GM21381 (cell line): ENCODE measurements around the gene PEX13.
"Not testable (repeated sequence)": the region's sequence is repeated elsewhere in the genome, so short reads cannot be mapped to it uniquely, and the experiment has no call there.

ENCODE experiments used
- ATAC-seq: cut with Tn5 transposase; IDR thresholded peaks from one replicate; pipeline ENCODE4 v1.9.1; 2021; ENCODE audit warnings: mild to moderate bottlenecking, moderate library complexity; ENCODE audit not compliant: unreplicated experiment

PEX13 gene

GRCh38 chr2:61017556-61018317 is at the start of gene PEX13, which contains the start of gene PUS10:
PEX13 (plus strand) TSS chr2:61017720; CDS start chr2:61017760, 40 bp downstream.
PUS10 (minus strand) TSS chr2:61018255; CDS start chr2:61011890, 6,365 bp downstream.
- ATAC-seq, result peak; percentile 75

- ATAC-seq, result no peak
Measured at GRCh38 chr2:60972889-60973656, 44.4 kb upstream of the PEX13 start.

- no peak for ATAC-seq
Measured at GRCh38 chr2:60973705-60974104, 43.8 kb upstream of the PEX13 start.

- no peak for ATAC-seq
Measured at GRCh38 chr2:60974652-60975051, 42.9 kb upstream of the PEX13 start.

- ATAC-seq, result no peak
Measured at GRCh38 chr2:60976256-60976850, 41.2 kb upstream of the PEX13 start.

- no peak for ATAC-seq
Measured at GRCh38 chr2:60976875-60977561, 40.5 kb upstream of the PEX13 start.

- no peak for ATAC-seq
Measured at GRCh38 chr2:60977562-60977895, 40.0 kb upstream of the PEX13 start.

GRCh38 chr2:60979231-60979630 is 38.3 kb upstream of the PEX13 start:
- ATAC-seq, result no peak

GRCh38 chr2:60980071-60980815 is 37.3 kb upstream of the PEX13 start:
- ATAC-seq, result peak; percentile 65

- ATAC-seq, result not testable (repeated sequence)
Measured at GRCh38 chr2:60982066-60982465, 35.5 kb upstream of the PEX13 start.

- no peak for ATAC-seq
Measured at GRCh38 chr2:60984720-60985119, 32.8 kb upstream of the PEX13 start.

GRCh38 chr2:60987041-60987440 is 30.5 kb upstream of the PEX13 start:
- ATAC-seq, result no peak

GRCh38 chr2:60987656-60988055 is 29.9 kb upstream of the PEX13 start:
- not testable (repeated sequence) for ATAC-seq

GRCh38 chr2:60989259-60989658 is 28.3 kb upstream of the PEX13 start:
- no peak for ATAC-seq

GRCh38 chr2:60991644-60992043 is 25.9 kb upstream of the PEX13 start:
- no peak for ATAC-seq

- ATAC-seq, result peak; percentile 97
Measured at GRCh38 chr2:60992985-60993392, 24.5 kb upstream of the PEX13 start.

- no peak for ATAC-seq
Measured at GRCh38 chr2:60994131-60994530, 23.4 kb upstream of the PEX13 start.

- no peak for ATAC-seq
Measured at GRCh38 chr2:60998628-60999545, 18.6 kb upstream of the PEX13 start.

- ATAC-seq, result no peak
Measured at GRCh38 chr2:61005736-61006135, 11.8 kb upstream of the PEX13 start.
